Choroid plexus epithelial cell (primary cell): Measurements from ENCODE around the gene RAVER1.
A peak's percentile ranks its signal among the peaks of the same experiment; 100 is the strongest.

ENCODE experiments used
- DNase-seq: peaks from one replicate; pipeline ENCODE4 v3.0.0-alpha.2; 2010; ENCODE audit warnings: low read depth
- H3K4me3 ChIP-seq: 2 replicates; pipeline ENCODE4 v1.5.1; 2011; ENCODE audit warnings: low read depth, mild to moderate bottlenecking, control low read depth, low read length, moderate library complexity
- TF ChIP-seq, protein P1 (sequence below): conservative IDR thresholded peaks from 2 replicates; pipeline ENCODE4 v1.5.1; 2011; ENCODE audit warnings: low read depth, mild to moderate bottlenecking, control low read depth, inconsistent platforms, low read length, moderate library complexity

Gene RAVER1

DNA sequence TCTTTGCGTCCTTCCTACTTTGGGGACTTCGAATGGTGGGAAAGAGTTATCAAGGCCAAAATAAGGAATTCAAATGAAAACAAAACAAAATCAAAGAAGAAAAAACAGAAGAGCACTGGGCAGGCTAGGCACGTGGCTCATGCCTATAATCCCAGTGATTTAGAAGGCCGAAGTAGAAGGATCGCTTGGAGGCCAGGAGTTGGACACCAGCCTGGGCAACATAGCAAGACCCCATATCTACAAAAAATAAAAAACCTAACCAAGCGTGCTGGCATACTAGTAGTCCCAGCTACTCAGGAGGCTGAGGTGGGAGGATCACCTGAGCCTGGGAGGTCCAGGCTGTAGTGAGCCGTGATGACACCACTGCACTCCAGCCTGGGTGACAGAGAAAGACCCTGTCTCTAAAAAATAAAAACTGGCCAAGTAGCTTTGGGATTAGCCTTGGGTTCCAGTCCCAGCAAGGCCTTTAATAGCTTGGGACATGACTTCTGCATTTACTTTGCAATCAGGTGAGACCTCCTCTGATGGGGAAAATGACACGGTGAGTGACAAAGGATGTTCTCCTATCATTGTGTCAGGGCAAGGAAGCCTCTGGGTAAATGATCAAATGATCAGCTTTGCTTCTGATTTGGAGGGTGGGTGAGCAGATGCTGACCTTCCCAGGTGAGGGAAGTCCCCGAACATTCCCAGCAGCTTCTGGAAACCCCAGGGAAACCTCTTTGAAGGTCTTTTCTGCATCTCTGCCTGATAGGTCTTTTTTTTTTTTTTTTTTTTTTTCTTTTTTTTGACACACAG, 55.3 kb downstream of the RAVER1 start:
- DNase-seq: no peak
- no peak overlapping the region for H3K4me3 ChIP-seq
- TF ChIP-seq, protein P1, sequence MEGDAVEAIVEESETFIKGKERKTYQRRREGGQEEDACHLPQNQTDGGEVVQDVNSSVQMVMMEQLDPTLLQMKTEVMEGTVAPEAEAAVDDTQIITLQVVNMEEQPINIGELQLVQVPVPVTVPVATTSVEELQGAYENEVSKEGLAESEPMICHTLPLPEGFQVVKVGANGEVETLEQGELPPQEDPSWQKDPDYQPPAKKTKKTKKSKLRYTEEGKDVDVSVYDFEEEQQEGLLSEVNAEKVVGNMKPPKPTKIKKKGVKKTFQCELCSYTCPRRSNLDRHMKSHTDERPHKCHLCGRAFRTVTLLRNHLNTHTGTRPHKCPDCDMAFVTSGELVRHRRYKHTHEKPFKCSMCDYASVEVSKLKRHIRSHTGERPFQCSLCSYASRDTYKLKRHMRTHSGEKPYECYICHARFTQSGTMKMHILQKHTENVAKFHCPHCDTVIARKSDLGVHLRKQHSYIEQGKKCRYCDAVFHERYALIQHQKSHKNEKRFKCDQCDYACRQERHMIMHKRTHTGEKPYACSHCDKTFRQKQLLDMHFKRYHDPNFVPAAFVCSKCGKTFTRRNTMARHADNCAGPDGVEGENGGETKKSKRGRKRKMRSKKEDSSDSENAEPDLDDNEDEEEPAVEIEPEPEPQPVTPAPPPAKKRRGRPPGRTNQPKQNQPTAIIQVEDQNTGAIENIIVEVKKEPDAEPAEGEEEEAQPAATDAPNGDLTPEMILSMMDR: no peak

GRCh38 chr19:10274589-10274988, 58.7 kb downstream of the RAVER1 start:
- H3K4me3 ChIP-seq: no peak overlapping the region
- no peak for DNase-seq
- TF ChIP-seq, protein P1: no peak

DNA sequence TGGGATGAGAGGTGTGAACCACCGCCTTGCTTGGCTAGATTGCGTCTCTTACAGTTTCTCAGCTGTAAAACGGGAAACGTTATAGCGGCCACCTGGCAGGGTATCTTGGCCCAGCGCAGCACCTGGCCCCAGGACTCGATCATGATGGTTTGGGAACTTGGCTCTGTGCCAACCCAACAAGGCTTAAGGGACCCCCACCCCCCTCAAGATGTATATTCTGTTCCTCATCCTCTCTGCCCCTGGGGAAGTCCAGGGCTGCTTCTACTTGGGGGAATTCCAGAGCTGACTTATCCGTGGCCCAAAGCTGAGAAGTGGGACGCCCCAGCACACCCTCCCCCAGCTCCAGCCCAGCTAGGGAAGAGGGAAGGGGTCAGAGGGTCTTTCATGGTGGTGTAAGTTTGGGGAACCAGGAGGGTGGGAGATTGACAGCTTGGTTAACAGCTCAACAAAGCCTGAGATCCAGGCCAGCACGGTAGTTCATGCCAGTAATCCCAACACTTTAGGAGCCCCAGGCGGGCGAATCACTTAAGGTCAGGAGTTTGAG, 61.7 kb downstream of the RAVER1 start:
- TF ChIP-seq, protein P1: no peak
- peak; percentile 65 for DNase-seq
- H3K4me3 ChIP-seq: peak overlapping the region; percentile 81

DNA sequence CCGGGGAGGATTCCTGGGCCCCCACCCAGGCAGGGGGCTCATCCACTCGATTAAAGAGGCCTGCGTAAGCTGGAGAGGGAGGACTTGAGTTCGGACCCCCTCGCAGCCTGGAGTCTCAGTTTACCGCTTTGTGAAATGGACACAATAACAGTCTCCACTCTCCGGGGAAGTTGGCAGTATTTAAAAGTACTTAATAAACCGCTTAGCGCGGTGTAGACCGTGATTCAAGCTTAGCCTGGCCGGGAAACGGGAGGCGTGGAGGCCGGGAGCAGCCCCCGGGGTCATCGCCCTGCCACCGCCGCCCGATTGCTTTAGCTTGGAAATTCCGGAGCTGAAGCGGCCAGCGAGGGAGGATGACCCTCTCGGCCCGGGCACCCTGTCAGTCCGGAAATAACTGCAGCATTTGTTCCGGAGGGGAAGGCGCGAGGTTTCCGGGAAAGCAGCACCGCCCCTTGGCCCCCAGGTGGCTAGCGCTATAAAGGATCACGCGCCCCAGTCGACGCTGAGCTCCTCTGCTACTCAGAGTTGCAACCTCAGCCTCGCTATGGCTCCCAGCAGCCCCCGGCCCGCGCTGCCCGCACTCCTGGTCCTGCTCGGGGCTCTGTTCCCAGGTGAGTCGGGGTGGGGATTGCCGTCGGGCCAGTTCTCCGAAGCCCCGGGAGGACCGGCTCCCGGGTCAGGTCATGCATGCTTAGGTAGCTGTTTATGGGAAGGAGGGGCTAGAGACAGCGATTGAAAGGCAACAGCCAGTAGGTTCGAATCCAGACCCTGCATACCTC, 62.5 kb downstream of the RAVER1 start, which contains the start of gene ICAM1:
Gene ICAM1, plus strand, starts transcription at position 505 of the 779 bp plus-strand sequence. Its CDS starts 40 bp downstream, at position 545.
- TF ChIP-seq, protein P1: no peak
- DNase-seq: peak; percentile 95
- peak within 1 kb of the TSS; percentile 81 for H3K4me3 ChIP-seq

DNA sequence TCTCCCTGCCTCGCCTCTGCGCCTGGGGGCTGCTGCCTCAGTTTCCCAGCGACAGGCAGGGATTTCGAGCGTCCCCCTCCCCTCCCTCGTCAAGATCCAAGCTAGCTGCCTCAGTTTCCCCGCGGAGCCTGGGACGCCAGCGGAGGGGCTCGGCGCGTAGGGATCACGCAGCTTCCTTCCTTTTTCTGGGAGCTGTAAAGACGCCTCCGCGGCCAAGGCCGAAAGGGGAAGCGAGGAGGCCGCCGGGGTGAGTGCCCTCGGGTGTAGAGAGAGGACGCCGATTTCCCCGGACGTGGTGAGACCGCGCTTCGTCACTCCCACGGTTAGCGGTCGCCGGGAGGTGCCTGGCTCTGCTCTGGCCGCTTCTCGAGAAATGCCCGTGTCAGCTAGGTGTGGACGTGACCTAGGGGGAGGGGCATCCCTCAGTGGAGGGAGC, 63.1 kb downstream of the RAVER1 start:
- peak; percentile 48 for DNase-seq
- H3K4me3 ChIP-seq: peak overlapping the region; percentile 81
- TF ChIP-seq, protein P1: no peak

GRCh38 chr19:10269333-10270179, 63.8 kb downstream of the RAVER1 start:
- TF ChIP-seq, protein P1: peak; percentile 91
- H3K4me3 ChIP-seq: peak overlapping the region; percentile 81
- peak; percentile 89 for DNase-seq
